ENCODE data around the gene SSU72.
"Not testable (repeated sequence)": the region's sequence is repeated elsewhere in the genome, so short reads cannot be mapped to it uniquely, and the experiment has no call there.

SSU72 gene

GRCh38 chr1:1523651-1524050 lies 51.0 kb downstream of the SSU72 start:
- DNase-seq, result not testable (repeated sequence)

DNA sequence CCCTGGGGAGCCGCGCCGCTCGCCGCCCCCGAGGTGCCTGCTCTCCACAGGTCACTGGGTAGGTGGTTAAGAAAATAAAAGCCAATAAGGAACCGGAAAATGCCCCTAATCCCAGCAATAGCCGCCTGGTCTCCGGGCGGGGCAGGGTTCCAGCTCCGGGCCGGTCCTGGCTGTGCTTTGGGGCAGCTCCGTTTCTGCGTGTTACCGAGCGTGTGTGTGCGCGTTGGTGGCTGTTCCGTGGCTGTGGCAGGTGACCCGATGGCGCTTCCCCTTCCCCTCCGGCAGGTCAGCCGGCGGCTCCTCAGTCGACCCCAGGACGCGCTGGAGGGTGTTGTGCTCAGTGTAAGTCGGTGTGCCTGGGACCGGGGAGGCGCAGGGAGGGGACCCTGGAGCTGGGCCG lies 51.4 kb downstream of the SSU72 start:
- DNase-seq, result not testable (repeated sequence)

DNA sequence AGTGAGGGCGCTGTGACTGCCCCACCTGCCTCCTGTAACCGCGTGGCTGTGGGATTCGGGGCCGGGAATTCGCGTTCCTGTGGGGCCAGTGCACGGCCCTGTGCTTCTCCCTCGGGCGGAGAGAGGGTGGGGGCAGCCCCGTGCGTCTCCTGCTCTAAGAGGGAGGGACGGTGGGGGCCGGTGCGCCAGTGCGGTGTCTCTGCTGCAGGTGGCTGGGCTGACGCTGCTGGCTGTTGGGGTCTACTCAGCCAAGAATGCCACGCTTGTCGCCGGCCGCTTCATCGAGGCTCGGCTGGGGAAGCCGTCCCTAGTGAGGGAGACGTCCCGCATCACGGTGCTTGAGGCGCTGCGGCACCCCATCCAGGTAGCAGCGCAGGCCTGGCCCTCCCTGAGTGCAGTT lies 52.1 kb downstream of the SSU72 start:
- not testable (repeated sequence) for DNase-seq

- DNase-seq, result no peak
Measured at GRCh38 chr1:1521331-1521730, 53.3 kb downstream of the SSU72 start.

DNA sequence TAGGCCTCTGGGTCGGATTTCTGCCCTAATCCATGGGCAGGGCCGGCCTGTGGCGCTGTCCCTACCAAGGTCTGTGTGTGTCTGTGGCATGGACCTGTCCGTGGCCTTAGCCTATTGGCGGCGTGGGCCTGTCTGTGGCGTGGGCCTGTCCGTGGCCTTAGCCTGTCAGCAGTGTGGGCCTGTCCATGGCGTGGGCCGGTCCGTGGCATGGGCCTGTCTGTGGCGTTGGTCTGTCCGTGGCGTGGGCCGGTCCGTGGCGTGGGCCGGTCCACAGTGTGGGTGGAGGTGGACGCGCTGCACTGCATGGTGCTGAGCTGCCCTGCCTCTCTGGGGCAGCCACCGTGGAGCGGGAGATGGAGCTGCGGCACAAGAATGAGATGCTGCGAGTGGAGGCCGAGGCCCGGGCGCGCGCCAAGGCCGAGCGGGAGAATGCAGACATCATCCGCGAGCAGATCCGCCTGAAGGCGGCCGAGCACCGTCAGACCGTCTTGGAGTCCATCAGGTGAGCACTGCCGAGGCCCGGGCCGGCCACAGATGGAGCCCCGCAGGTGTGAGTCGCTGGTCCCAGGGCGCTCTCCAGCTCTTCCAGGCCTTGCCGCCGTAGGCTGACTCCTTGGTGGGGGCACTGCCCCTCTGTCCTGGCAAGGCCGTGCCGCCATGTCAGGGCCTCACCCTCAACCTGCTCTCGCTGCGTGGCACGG lies 54.7 kb downstream of the SSU72 start:
- not testable (repeated sequence) for DNase-seq

DNA sequence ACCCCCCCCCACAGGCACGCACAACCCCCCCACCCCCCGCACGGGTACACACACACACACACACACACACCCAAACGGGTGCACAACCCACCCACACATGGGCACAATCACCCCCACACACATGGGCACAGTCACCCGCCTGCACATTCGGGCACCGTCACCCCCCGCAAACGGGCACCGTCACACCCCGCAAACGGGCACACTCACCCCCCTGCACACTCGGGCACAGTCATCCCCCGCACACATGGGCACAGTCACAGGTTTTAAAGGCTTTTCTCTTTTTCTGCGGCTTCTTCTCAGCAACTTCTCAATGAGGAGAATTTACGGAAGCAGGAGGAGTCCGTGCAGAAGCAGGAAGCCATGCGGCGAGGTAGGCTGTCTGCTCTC lies 56.0 kb downstream of the SSU72 start:
- DNase-seq, result not testable (repeated sequence)

DNA sequence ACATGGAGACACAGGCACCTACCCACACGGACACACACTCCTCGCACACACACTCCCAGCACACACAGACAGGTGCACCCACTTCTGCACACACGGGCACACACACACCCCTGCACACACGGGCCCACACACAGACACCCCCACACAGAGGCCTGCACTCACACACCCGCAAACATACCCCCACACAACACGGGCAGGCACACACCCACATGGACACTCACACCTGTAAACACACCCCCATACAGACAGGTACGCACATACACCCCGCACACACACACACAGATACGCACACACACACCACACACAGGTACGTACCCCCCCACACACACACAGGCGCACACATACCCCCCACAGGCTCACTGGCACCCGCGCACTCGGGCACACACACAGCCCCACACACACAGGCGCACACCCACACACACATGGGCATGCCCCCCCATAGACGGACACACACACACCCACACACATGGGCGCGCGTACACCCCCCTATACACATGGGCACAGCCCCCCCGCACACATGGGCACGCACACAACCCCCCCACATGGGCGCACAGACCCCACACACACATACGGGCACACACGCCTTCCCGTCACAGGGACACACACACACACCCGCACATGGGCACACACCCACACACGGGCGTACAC lies 56.6 kb downstream of the SSU72 start:
- no peak for DNase-seq

DNA sequence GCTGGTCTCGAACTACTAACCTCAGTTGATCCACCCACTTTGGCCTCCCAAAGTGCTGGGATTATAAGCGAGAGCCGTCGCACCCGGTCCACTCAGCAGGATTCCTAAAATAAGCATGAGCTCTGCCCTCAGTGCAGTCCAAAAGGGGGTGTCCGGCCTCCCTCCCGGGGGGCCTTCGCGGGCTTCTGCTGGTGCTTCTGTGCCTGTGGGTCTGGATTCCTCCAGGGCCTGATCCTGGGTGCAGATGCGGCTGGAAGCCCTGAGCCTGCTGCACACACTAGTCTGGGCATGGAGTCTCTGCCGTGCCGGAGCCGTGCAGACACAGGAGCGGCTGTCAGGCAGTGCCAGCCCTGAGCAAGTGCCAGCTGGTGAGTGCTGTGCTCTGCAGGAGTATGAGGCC lies 57.7 kb downstream of the SSU72 start:
- DNase-seq, result not testable (repeated sequence)

DNA sequence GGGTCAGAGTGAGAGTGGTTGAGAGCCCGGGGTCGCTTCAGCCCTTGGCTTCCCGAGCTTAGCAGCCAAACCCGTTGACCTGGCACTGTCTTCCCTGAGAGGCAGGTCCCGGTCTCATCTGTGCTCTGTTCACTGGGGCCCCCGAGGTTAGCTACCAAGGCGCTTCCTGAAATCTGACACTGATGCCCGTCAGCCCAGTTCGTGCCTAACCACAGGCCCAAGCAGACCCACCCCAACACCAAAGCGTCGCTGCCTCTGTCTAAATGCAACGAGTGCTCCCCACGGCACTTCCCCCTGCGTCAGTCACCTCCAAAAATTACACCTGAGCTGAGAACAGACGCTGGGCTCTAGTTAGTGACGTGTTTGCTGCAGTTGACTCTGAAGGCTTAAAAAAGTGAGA lies 60.3 kb downstream of the SSU72 start:
- DNase-seq, result not testable (repeated sequence)

DNA sequence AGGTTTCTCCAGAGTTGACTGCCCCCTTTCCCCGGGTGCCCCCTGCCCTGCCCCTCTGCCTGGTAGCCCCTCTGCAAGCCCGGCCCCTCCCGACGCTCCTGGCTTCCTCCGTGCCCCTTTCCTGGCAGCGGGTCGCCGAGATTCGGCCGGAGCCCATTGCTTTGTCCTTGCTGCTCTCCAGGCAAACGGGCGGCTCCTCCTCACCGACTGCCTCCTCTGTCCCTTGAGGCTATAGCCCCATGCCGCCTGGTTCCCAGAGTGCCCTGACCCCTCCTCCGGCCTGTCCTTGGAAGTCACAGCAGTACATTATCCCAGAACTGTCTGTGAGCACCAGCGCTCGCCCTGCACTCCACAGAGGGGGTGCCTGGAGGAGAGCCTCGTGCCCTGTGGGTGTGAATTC lies 61.0 kb downstream of the SSU72 start:
- DNase-seq, result not testable (repeated sequence)

GRCh38 chr1:1512425-1512824 lies 62.2 kb downstream of the SSU72 start:
- DNase-seq, result not testable (repeated sequence)

DNA sequence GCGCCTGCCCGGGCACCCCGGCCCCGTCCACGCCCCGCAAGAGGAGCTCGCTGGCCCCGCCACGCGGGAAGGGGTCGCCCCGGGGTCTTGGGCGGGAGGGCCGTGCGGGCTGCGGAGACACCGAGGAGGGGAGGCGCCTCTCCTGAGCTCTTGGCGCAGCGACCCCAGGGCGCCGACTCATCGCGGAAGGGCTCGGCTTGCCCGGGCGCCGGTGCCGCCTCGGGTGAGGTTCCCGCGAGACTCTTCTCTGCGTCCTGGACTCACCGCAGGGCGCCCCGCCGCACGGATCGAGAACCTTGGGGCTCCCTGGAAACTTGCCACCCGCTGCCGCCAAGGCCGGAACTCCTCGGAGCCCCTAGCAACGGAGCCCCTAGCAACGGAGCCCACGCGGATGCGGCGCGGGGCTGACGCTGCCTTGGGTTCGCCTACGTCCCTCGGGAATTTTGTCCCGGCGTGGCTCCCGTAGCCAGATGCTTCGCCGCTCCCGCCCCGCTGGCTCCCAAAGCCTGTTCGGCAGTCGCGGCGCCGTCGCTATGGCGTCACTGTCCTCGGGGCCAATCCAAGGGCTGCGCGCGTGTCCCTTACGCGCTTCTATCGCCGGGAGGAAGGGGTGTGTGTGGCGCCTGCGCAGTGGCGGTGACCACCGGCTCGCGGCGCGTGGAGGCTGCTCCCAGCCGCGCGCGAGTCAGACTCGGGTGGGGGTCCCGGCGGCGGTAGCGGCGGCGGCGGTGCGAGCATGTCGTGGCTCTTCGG lies 63.0 kb downstream of the SSU72 start, which contains the start of gene ATAD3A:
Gene ATAD3A, plus strand, starts transcription at position 630 of the 753 bp plus-strand sequence. Its CDS starts 107 bp downstream, at position 737.
- peak; percentile 99 for DNase-seq

DNA sequence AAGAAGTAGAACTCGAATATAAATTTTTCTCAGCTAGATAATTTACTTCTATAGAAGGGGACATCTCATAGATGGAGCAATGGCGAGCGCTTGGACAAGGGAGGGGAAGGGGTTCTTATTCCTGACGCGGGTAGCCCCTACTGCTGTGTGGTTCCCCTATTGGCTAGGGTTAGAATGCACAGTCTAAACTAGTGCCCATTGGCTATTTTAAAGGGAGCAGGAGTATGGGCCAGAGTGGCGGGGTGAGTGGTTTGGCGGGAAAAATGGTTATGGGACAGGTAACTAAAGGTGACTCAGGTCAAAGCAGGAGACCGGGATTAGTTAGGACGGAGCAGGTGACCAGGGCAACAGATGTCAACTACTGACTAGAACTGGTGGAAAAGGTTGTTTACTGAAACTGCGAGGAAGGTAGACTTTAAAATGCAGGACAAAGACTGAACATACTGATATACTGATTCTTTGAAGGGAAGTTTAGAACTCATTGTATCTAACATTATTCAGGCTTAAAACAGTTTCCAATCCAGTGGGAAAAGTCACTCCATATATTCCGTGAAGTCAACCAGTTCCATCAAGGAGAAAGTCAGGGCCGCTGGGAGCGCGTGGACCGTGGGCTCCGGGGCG lies 63.6 kb downstream of the SSU72 start:
- DNase-seq, result peak; percentile 93

DNA sequence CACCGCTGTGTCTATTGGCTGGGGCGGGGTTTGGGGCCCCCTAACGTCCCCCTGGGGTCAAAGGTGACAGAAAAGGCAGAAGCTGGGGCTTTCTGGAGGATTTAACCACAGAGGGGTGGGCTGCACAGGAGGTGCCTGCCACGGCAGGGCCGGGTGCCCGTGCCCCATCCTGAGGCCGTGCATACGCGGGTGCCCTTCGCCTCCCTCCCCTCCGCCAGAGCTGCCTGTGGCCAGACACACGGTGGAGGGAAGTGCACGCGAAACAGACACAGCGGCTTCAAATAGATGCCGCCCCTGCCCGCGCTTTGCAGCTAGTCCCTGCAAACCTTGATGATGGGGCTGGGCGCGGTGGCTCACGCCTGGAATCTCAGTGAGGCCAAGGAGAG lies 65.2 kb downstream of the SSU72 start:
- not testable (repeated sequence) for DNase-seq

GRCh38 chr1:1508775-1509464 lies 65.7 kb downstream of the SSU72 start:
- DNase-seq, result not testable (repeated sequence)

- no peak for DNase-seq
Measured at GRCh38 chr1:1507305-1507704, 67.4 kb downstream of the SSU72 start.

- DNase-seq, result not testable (repeated sequence)
Measured at GRCh38 chr1:1505801-1506200, 68.9 kb downstream of the SSU72 start.

GRCh38 chr1:1505366-1505798 lies 69.3 kb downstream of the SSU72 start:
- DNase-seq, result peak; percentile 67

DNA sequence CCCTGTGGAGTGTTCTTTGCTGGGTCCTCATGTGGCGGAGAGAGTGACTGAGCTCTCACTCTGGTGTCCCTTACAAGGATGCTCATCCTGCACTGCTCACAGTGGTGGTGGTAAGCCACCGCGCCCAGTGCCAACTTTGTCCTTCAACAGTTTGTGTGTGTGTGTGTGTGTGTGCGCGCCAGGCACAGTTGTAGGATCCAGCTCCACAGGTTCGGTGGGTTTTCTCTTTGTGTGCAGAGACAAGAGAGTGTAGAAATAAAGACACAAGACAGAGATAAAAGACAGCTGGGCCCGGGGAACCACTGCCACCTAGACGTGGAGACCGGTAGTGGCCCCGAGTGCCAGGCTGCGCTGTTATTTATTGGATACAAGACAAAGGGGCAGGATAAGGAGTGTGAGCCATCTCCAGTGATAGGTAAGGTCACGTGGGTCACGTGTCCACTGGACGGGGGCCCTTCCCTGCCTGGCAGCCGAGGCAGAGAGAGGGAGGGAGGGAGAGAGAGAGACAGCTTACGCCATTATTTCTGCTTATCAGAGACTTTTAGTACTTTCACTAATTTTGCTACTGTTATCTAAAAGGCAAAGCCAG lies 69.8 kb downstream of the SSU72 start:
- peak; percentile 93 for DNase-seq

DNA sequence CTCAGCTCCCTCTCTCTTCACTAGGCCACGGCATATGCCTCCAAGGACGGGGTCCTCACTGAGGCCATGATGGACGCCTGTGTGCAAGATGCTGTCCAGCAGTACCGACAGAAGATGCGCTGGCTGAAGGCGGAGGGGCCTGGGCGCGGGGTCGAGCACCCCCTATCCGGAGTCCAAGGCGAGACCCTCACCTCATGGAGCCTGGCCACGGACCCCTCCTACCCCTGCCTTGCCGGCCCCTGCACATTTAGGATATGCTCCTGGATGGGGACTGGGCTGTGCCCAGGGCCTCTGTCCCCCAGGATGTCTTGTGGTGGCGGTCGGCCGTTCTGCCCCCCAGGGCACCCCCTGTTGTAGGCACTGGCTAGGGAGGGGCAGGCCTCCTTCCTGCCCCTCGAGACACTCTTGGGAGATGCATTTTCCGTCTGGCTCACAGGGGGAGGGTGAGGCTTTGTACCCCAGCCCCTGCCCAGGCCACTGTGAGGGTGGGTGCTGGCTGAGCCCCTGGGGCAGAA lies 79.1 kb downstream of the SSU72 start:
- not testable (repeated sequence) for DNase-seq

DNA sequence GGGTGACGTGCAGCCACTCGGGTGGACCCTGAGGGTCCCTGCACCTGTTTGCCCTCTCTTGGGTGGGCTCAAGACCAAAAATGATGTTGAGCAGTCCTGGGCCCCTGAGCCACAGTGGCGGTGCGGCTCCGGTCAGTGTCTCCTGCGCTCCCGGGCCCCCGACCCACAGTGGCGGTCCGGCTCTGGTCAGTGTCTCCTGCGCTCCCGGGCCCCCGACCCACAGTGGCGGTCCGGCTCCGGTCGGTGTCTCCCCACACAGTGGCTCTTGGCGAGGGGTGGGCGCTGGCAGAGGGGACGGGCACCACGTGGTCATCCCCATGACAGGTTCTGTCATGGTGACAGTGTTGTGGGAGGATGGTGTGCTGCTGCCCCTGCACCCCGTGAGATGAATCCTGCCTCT lies 80.4 kb downstream of the SSU72 start:
- not testable (repeated sequence) for DNase-seq

All from DMS153 (cell line).